HepG2 (cell line): ENCODE results near the gene PIAS3. TPM values are rescaled to one million over a fixed set of nuclear protein-coding genes. Genes with fewer than 3 reads are reported as not detected.

Experiments
- GABPA ChIP-seq, 2 experiments: IDR thresholded peaks; 2 replicates each; pipeline ENCODE4 v1.6.1; 2011 to 2016; ENCODE audit warnings: low read depth in 2 of 2, low read length in 1 of 2, missing biosample characterization in 1 of 2, missing genetic modification characterization in 1 of 2
- NCOA2 ChIP-seq: sonication (generic); formaldehyde crosslinking; IDR thresholded peaks from 2 replicates; pipeline ENCODE4 v1.8.0; 2022; ENCODE audit warnings: inconsistent platforms
- NFE2L2 ChIP-seq: fragments of 150-350 bp; IDR thresholded peaks from 2 replicates; pipeline ENCODE4 v1.6.1; 2014; ENCODE audit warnings: low read length
- NR2F2 ChIP-seq: IDR thresholded peaks from 2 replicates; pipeline ENCODE4 v1.6.1; 2012; ENCODE audit warnings: low read depth, inconsistent platforms, borderline replicate concordance
- PATZ1 ChIP-seq: sonication (generic); formaldehyde crosslinking; IDR thresholded peaks from 2 replicates; pipeline ENCODE4 v1.4.0; 2020; ENCODE audit warnings: missing genetic modification reagents
- PAXIP1 ChIP-seq: sonication (generic); formaldehyde crosslinking; conservative IDR thresholded peaks from 2 replicates; pipeline ENCODE4 v1.4.0; 2020; ENCODE audit warnings: mild to moderate bottlenecking, missing genetic modification reagents, moderate library complexity
- PRDM4 ChIP-seq: sonication (generic); formaldehyde crosslinking; IDR thresholded peaks from 2 replicates; pipeline ENCODE4 v1.9.0; 2021; ENCODE audit warnings: missing genetic modification reagents, borderline replicate concordance
- RCOR2 ChIP-seq: IDR thresholded peaks from 2 replicates; pipeline ENCODE4 v1.6.1; 2016; ENCODE audit warnings: missing biosample characterization, missing genetic modification reagents
- SKIL ChIP-seq: sonication (generic); formaldehyde crosslinking; IDR thresholded peaks from 2 replicates; pipeline ENCODE4 v1.8.0; 2022; ENCODE audit warnings: missing genetic modification reagents, mild to moderate bottlenecking, moderate library complexity, borderline replicate concordance
- SMARCC2 ChIP-seq: fragments of 450-650 bp; IDR thresholded peaks from 2 replicates; pipeline ENCODE4 v1.6.1; 2017; ENCODE audit warnings: antibody characterized with exemption, mild to moderate bottlenecking
- SNRNP70 ChIP-seq: fragments of 200-400 bp; formaldehyde crosslinking; IDR thresholded peaks from 2 replicates; pipeline ENCODE4 v1.6.1; 2017; ENCODE audit warnings: mild to moderate bottlenecking, low read depth, low read length, moderate library complexity
- TRIM22 ChIP-seq: fragments of 450-650 bp; IDR thresholded peaks from 2 replicates; pipeline ENCODE4 v1.6.1; 2017
- ZBTB38 ChIP-seq: sonication (generic); formaldehyde crosslinking; IDR thresholded peaks from 2 replicates; pipeline ENCODE4 v1.5.1; 2020; ENCODE audit warnings: mild to moderate bottlenecking, missing genetic modification reagents
- ZNF446 ChIP-seq: sonication (generic); formaldehyde crosslinking; IDR thresholded peaks from 2 replicates; pipeline ENCODE4 v1.5.0; 2020; ENCODE audit warnings: mild to moderate bottlenecking, missing genetic modification reagents
- ZNF629 ChIP-seq: sonication (generic); formaldehyde crosslinking; conservative IDR thresholded peaks from 2 replicates; pipeline ENCODE4 v1.5.0; 2020; ENCODE audit warnings: missing genetic modification reagents
- polyA plus RNA-seq, 8 experiments: library from polyadenylated mRNA; depleted of rRNA in 3 of 8; stranded (reverse) in 7 of 8; unstranded in 1 of 8; fragments of >200 nt; fragmentation: Illumina TruSeq in 4 of 8; extraction: Trizol in 4 of 8; gene quantifications; 2 replicates each; pipeline versions ENCODE4 v1.2.1 to v1.2.3, GENCODE V29; 2011 to 2016; ENCODE audit warnings: low read depth in 4 of 8, missing spikeins in 1 of 8, mixed read lengths in 1 of 8; ENCODE audit not compliant: insufficient read depth in 1 of 8
- total RNA-seq, 5 experiments: library from RNA; depleted of rRNA; stranded (reverse); fragments of >200 nt; fragmentation: Illumina TruSeq; extraction: Trizol; gene quantifications; 2 replicates each; pipeline ENCODE4 v1.2.3, GENCODE V29; 2016; ENCODE audit warnings: low read depth in 1 of 5

PIAS3 gene
- total and polyA plus RNA-seq, 2 of the 13 experiments (the other 11 are each of a cell fraction or from before 2014, with no cell fraction given), result 3.7 to 8.0 TPM

GRCh38 chr1:145897969-145898368 lies 39.1 kb upstream of the PIAS3 start (continued):
- TF ChIP-seq SNRNP70 (no peak), GABPA (IDR thresholded peaks at IDR 0.05; ENCODE audit: low read depth, low read length) (no peak), GABPA (CRISPR knock-in tag; IDR thresholded peaks at IDR 0.05; ENCODE audit: low read depth) (no peak), ZBTB38 (CRISPR knock-in tag) (no peak), NR2F2 (peak; percentile 45; the same call in 1 of the 2 replicates), SMARCC2 (no peak), ZNF629 (0 out of 2 replicates have a peak, but pooled peaks have one; percentile 25), SKIL (CRISPR knock-in tag) (peak; percentile 24; the same call in 1 of the 2 replicates), NCOA2 (CRISPR knock-in tag) (0 out of 2 replicates have a peak, but pooled peaks have one; percentile 60), PATZ1 (CRISPR knock-in tag) (0 out of 2 replicates have a peak, but pooled peaks have one; percentile 19), NFE2L2 (no peak), ZNF446 (CRISPR knock-in tag) (no peak), TRIM22 (no peak), PRDM4 (no peak), RCOR2 (CRISPR knock-in tag) (peak; percentile 52; the same call in 1 of the 2 replicates), PAXIP1 (CRISPR knock-in tag) (peak; percentile 67)
